Trophoblast cell (in vitro differentiated cells and primary cell): ENCODE measurements around the gene STAT5A.
A peak's percentile ranks its signal among the peaks of the same experiment; 100 is the strongest.

Source experiments
- DNase-seq, 2 donors: peaks; one replicate each; pipeline ENCODE4 v3.0.0-alpha.2; 2016
- H2AFZ ChIP-seq: 2 replicates; pipeline ENCODE4 v1.6.1; 2013; ENCODE audit warnings: low read length, moderate library complexity, mild to moderate bottlenecking; ENCODE audit not compliant: insufficient read depth, poor library complexity
- H2AK5ac ChIP-seq: 2 replicates; pipeline ENCODE4 v1.6.1; 2013; ENCODE audit warnings: mild to moderate bottlenecking, low read length
- H2BK120ac ChIP-seq: 2 replicates; pipeline ENCODE4 v1.6.1; 2013; ENCODE audit warnings: low read length, mild to moderate bottlenecking, moderate library complexity; ENCODE audit not compliant: insufficient read depth, poor library complexity
- H2BK12ac ChIP-seq: 2 replicates; pipeline ENCODE4 v1.6.1; 2013; ENCODE audit warnings: mild to moderate bottlenecking, low read length, moderate library complexity
- H2BK5ac ChIP-seq: 2 replicates; pipeline ENCODE4 v1.6.1; 2013; ENCODE audit warnings: low read length, low read depth, moderate library complexity, mild to moderate bottlenecking; ENCODE audit not compliant: poor library complexity
- H3K14ac ChIP-seq: 2 replicates; pipeline ENCODE4 v1.6.1; 2013; ENCODE audit warnings: mild to moderate bottlenecking, low read length
- H3K18ac ChIP-seq: 2 replicates; pipeline ENCODE4 v1.6.1; 2013; ENCODE audit warnings: mild to moderate bottlenecking, low read length
- H3K23ac ChIP-seq: 2 replicates; pipeline ENCODE4 v1.6.1; 2013; ENCODE audit warnings: low read length
- H3K27ac ChIP-seq: 2 replicates; pipeline ENCODE4 v1.5.1; 2013; ENCODE audit warnings: low read depth, mild to moderate bottlenecking, inconsistent platforms, low read length, moderate library complexity
- H3K27me3 ChIP-seq: 2 replicates; pipeline ENCODE4 v1.6.1; 2013; ENCODE audit warnings: inconsistent platforms, mild to moderate bottlenecking, low read length, moderate library complexity; ENCODE audit not compliant: insufficient read depth
- H3K36me3 ChIP-seq, 2 experiments: 1 replicate in 1 of 2; 2 replicates in 1 of 2; pipeline ENCODE4 v1.6.1; 2013; ENCODE audit warnings: low read length in 2 of 2, mild to moderate bottlenecking in 2 of 2, moderate library complexity in 1 of 2; ENCODE audit not compliant: insufficient read depth in 2 of 2, control insufficient read depth in 1 of 2
- H3K4ac ChIP-seq: 2 replicates; pipeline ENCODE4 v1.6.1; 2013; ENCODE audit warnings: low read depth, mild to moderate bottlenecking, low read length, moderate library complexity
- H3K4me1 ChIP-seq, 2 experiments: 1 replicate in 1 of 2; 2 replicates in 1 of 2; pipeline ENCODE4 v1.6.1; 2013; ENCODE audit warnings: low read length in 2 of 2, mild to moderate bottlenecking in 2 of 2, moderate library complexity in 1 of 2; ENCODE audit not compliant: insufficient read depth in 2 of 2, control insufficient read depth in 1 of 2
- H3K4me2 ChIP-seq: 2 replicates; pipeline ENCODE4 v1.6.1; 2013; ENCODE audit warnings: inconsistent platforms, mild to moderate bottlenecking, low read length, moderate library complexity
- H3K4me3 ChIP-seq: 2 replicates; pipeline ENCODE4 v1.5.1; 2013; ENCODE audit warnings: mild to moderate bottlenecking, low read depth, low read length, inconsistent platforms
- H3K79me1 ChIP-seq: one replicate; pipeline ENCODE4 v1.6.1; 2013; ENCODE audit warnings: low read length
- H3K79me2 ChIP-seq: 2 replicates; pipeline ENCODE4 v1.6.1; 2013; ENCODE audit warnings: low read length, mild to moderate bottlenecking; ENCODE audit not compliant: control insufficient read depth, insufficient read depth, poor library complexity
- H3K9ac ChIP-seq: 2 replicates; pipeline ENCODE4 v1.6.1; 2013; ENCODE audit warnings: mild to moderate bottlenecking, low read length
- H3K9me3 ChIP-seq: 2 replicates; pipeline ENCODE4 v1.6.1; 2013; ENCODE audit warnings: low read depth, mild to moderate bottlenecking, control low read depth, inconsistent platforms, low read length; ENCODE audit not compliant: insufficient read depth
- H4K12ac ChIP-seq: 2 replicates; pipeline ENCODE4 v1.6.1; 2013; ENCODE audit warnings: low read depth, mild to moderate bottlenecking, low read length, moderate library complexity
- H4K8ac ChIP-seq: 2 replicates; pipeline ENCODE4 v1.6.1; 2013; ENCODE audit warnings: low read depth, mild to moderate bottlenecking, low read length, moderate library complexity
- H4K91ac ChIP-seq: one replicate; pipeline ENCODE4 v1.6.1; 2013; ENCODE audit warnings: low read depth, mild to moderate bottlenecking, low read length, moderate library complexity
- WGBS: extraction: QIAGEN DNeasy Blood & Tissue Kit; methylation state at CpG from one replicate; pipeline ENCODE4 v1.1.7; 2013; ENCODE audit warnings: missing lambda C conversion rate; ENCODE audit not compliant: insufficient read length, insufficient coverage; ENCODE audit errors: extremely low coverage; 5-methylcytosine and 5-hydroxymethylcytosine counted together

The STAT5A gene

GRCh38 chr17:42348104-42348503 is 59.8 kb downstream of the STAT5A start:
- Histone ChIP-seq H3K4me3 (no peak overlapping the region), H2BK12ac (no peak overlapping the region), H3K36me3 (peaks cover 2% of the 10 kb centered on the region in 2 experiments), H4K91ac (no peak overlapping the region), H3K4me1 (no peaks in the 10 kb centered on the region), H3K18ac (no peak overlapping the region), H3K79me2 (no peaks in the 10 kb centered on the region), H3K79me1 (no peaks in the 10 kb centered on the region), H2AK5ac (no peak overlapping the region), H3K9ac (peak overlapping the region; percentile 52), H3K27ac (no peak overlapping the region), H3K9me3 (no peaks in the 10 kb centered on the region), H3K14ac (no peak overlapping the region), H3K4me2 (no peak overlapping the region), H4K8ac (no peak overlapping the region), H2BK120ac (no peak overlapping the region), H3K27me3 (no peaks in the 10 kb centered on the region), H2AFZ (no peak overlapping the region), H4K12ac (no peak overlapping the region), H3K4ac (no peak overlapping the region), H2BK5ac (no peak overlapping the region), H3K23ac (no peak overlapping the region)
- DNase-seq: no peak
- WGBS: no CpG with 5 or more reads among the region's 3 CpGs

GRCh38 chr17:42354956-42355843 is 66.9 kb downstream of the STAT5A start:
- no peak overlapping the region for H2AFZ ChIP-seq
- no peaks in the 10 kb centered on the region for H3K9me3 ChIP-seq
- no peak overlapping the region for H3K9ac ChIP-seq
- H3K4ac ChIP-seq: no peak overlapping the region
- no peak overlapping the region for H3K4me2 ChIP-seq
- no peak overlapping the region for H3K27ac ChIP-seq
- H2BK5ac ChIP-seq: no peak overlapping the region
- H3K79me1 ChIP-seq: no peaks in the 10 kb centered on the region
- H2BK120ac ChIP-seq: no peak overlapping the region
- H3K23ac ChIP-seq: no peak overlapping the region
- no peak overlapping the region for H3K14ac ChIP-seq
- H3K79me2 ChIP-seq: no peaks in the 10 kb centered on the region
- no peak overlapping the region for H3K4me3 ChIP-seq
- H2AK5ac ChIP-seq: no peak overlapping the region
- H3K27me3 ChIP-seq: no peaks in the 10 kb centered on the region
- H4K12ac ChIP-seq: no peak overlapping the region
- no peaks in the 10 kb centered on the region for H3K4me1 ChIP-seq
- no CpG with 5 or more reads among the region's 3 CpGs for WGBS
- no peak overlapping the region for H4K8ac ChIP-seq
- no peaks in the 10 kb centered on the region for H3K36me3 ChIP-seq
- no peak overlapping the region for H4K91ac ChIP-seq
- no peak overlapping the region for H3K18ac ChIP-seq
- DNase-seq: no peak
- no peak overlapping the region for H2BK12ac ChIP-seq

- WGBS: no CpG with 5 or more reads among the region's 1 CpG
- no peak overlapping the region for H3K4ac ChIP-seq
- no peak overlapping the region for H3K9ac ChIP-seq
- H4K91ac ChIP-seq: no peak overlapping the region
- H3K4me2 ChIP-seq: no peak overlapping the region
- no peaks in the 10 kb centered on the region for H3K9me3 ChIP-seq
- H3K14ac ChIP-seq: no peak overlapping the region
- H3K4me3 ChIP-seq: no peak overlapping the region
- no peak overlapping the region for H3K23ac ChIP-seq
- no peak overlapping the region for H4K8ac ChIP-seq
- H2BK120ac ChIP-seq: no peak overlapping the region
- H2AK5ac ChIP-seq: no peak overlapping the region
- no peak overlapping the region for H2BK5ac ChIP-seq
- H3K27ac ChIP-seq: no peak overlapping the region
- H3K4me1 ChIP-seq: peaks cover 2 to 7% of the 10 kb centered on the region in 2 experiments
- H3K79me1 ChIP-seq: no peaks in the 10 kb centered on the region
- no peaks in the 10 kb centered on the region for H3K36me3 ChIP-seq
- H3K18ac ChIP-seq: no peak overlapping the region
- H2BK12ac ChIP-seq: no peak overlapping the region
- no peak for DNase-seq
- H2AFZ ChIP-seq: no peak overlapping the region
- no peaks in the 10 kb centered on the region for H3K79me2 ChIP-seq
- H3K27me3 ChIP-seq: no peaks in the 10 kb centered on the region
- no peak overlapping the region for H4K12ac ChIP-seq
Measured at GRCh38 chr17:42358434-42358833, 70.1 kb downstream of the STAT5A start.

GRCh38 chr17:42359133-42359532 is 70.8 kb downstream of the STAT5A start:
- no CpG with 5 or more reads among the region's 7 CpGs for WGBS
- Histone ChIP-seq H3K36me3 (no peaks in the 10 kb centered on the region), H3K14ac (no peak overlapping the region), H3K18ac (no peak overlapping the region), H2BK120ac (no peak overlapping the region), H2AK5ac (no peak overlapping the region), H3K4me2 (no peak overlapping the region), H3K4me1 (peaks cover 2 to 7% of the 10 kb centered on the region in 2 experiments), H3K27me3 (no peaks in the 10 kb centered on the region), H4K91ac (no peak overlapping the region), H2BK5ac (no peak overlapping the region), H3K27ac (no peak overlapping the region), H3K79me1 (no peaks in the 10 kb centered on the region), H3K79me2 (no peaks in the 10 kb centered on the region), H4K8ac (no peak overlapping the region), H3K23ac (no peak overlapping the region), H2AFZ (no peak overlapping the region), H3K9me3 (no peaks in the 10 kb centered on the region), H3K9ac (no peak overlapping the region), H3K4ac (no peak overlapping the region), H3K4me3 (no peak overlapping the region), H4K12ac (no peak overlapping the region), H2BK12ac (no peak overlapping the region)
- DNase-seq: no peak
